HG03135 (cell line): ENCODE measurements around the gene AFDN.
"Not testable (repeated sequence)": the region's sequence is repeated elsewhere in the genome, so short reads cannot be mapped to it uniquely, and the experiment has no call there.

Experiments used
- ATAC-seq: cut with Tn5 transposase; IDR thresholded peaks from one replicate; pipeline ENCODE4 v1.9.1; 2021; ENCODE audit warnings: mild to moderate bottlenecking, moderate library complexity; ENCODE audit not compliant: unreplicated experiment

The AFDN gene

DNA sequence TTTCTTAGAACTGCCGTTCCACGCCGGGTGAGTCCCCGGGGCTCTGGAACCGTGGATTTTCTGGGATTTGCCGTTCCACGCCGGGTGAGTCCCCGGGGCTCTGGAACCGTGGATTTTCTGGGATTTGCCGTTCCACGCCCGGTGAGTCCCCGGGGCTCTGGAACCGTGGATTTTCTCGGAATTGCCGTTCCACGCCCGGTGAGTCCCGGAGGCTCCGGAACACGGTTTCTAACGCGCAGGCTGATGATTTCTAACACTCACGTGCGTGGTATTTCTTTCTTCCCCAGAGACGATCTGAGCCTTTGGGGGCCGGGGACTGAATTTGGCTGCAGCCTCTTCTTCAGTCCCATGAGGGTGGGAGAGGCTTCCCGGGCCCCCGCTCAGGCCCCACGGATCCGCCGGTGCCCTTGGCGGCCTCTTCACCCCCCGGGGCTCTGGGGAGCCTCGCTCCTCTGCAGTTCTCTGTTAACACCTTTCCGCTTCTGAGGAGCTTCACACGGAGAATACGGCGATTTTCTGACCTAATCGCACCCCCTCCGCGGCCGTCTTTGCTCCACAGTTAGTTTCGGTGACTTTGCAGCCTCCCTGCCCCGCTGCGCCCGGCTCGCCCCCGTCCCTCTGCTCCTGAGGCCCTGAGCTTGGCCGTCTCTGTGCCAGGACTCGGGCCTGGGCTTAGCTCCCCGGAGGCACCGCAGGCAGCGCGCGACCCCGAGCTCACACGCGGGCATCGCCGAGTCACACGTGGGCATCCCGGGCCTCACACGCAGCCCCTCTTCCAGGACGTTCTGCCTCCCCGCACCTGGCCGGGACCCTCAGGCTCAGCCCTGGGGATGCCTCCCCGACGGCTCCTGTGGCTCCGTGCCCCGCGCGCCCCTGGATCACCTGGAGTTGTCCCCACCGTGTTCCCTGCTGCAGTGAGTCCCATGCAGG, 163.6 kb downstream of the AFDN start:
- no peak for ATAC-seq

DNA sequence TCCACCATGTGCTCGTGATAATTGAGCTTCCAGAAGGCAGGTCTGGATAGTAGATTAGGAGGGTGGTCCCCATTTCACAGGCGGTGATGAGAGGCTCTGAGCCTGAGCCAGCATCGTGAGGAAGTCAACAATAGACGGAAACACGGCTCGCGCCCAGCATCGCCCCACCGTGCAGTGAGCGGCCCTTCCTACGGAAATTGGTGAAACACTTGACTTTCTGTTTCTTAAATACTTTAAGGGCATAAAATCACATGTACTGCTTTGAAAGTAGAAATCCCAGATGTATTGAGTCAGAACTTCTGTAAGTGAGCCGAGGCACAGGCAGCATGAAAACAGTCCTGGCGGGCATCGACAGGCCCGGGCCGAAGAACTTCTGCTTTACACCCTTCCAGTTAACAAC, 166.5 kb downstream of the AFDN start:
- ATAC-seq: no peak

DNA sequence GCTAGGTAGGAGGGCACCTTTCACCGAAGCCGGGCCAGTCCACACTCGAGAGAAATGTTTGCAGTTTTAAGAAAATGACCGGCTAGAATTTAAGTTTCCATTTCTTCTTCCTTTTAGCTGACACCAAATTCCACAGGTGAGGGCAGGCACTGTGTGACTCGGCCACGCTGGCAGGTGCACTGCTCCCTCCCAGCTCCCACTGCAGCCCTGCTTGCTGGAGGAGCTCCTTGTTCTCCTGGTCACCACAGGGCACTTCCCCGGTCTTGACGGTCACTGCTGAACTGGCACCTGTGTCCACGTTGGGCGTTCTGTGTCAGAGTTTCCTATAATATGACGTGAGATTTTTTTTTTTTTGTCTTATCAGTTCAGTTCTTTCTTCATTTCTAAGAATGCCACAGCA, 167.1 kb downstream of the AFDN start:
- no peak for ATAC-seq

DNA sequence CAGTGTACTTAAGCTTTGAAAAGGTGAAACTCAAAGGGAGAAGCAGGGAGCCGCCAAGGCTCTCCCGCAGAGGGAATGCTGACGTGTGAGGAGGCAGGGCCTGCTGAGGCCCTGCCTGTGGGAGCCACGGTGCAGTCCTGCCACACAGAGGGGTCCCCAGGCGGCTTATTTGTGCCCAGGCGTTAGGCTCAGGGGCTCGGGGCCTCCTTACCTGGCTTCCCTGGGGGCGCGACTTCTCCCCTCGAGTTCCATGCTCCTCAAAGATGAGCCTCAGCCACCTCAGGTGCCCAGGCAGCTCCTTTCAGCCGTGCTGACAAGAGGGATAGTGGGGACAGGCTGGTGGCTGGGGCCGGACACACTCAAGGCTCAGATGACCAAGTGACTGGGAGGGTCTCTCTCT, 168.6 kb downstream of the AFDN start:
- ATAC-seq: no peak

DNA sequence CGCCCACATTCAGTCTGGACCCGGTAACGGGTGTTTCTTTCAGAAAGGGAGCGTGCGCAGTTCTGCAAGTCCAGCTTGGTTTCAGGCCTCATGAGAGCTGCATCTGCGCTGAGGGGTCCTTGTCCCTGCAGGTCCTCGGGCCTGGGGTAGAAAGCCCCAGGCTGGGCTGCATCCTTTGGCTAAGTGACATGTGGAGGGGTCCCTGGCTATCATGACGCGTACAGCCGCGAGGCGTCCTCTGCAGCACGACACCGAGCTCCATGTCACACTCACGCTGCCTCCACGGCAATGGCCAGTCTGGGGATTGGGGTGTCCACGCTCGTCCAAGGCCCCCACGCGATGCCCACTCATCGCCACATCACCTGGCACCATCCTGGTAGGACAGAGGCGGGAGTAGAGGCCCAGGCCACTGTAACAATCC, 169.0 kb downstream of the AFDN start:
- no peak for ATAC-seq

GRCh38 chr6:167996424-167997199, 169.9 kb downstream of the AFDN start:
- no peak for ATAC-seq

DNA sequence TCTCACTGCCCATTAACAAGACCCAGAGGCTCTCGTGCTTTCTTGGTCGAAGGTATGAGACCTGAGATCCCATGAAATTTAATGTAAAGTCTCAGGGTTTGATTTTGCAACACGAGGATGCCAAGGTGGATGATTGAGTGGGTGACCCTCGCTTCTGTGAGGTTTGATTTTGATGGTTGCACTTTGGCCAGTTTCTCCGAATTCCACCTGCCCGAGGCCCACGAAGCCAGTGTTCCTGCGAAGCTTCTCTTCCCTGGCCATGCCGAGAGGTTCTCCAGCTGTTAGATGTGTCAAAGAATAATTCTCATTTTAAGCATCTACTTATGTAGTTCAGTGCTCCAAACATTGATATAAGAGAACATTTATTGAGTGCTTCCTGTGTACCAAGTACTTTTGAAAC, 170.9 kb downstream of the AFDN start, which contains the start of gene KIF25:
Gene KIF25, plus strand, starts transcription at position 30 of the 400 bp plus-strand sequence. CDS start 31,915 bp downstream, outside the sequence.
- ATAC-seq: no peak

DNA sequence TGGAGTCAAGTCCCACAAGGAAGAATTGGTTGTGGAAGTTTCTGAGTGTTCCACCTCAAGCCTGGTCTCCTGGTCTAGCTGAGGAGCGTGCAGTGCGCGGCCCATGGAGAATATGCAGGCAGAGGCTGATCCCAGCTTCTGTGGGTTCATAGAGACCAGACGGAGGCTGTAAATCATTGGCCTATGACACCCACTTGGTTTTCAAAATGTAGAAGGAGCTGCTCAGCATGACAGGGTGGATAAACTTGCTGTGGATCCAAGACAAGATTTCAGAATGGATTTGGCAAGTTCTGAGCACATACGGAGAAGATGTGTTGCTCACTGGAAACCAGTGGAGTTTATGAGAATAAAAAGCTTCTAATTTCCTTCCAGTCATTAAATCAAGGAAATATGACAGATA, 171.5 kb downstream of the AFDN start:
- no peak for ATAC-seq

GRCh38 chr6:168000198-168001028, 173.7 kb downstream of the AFDN start:
- no peak for ATAC-seq

DNA sequence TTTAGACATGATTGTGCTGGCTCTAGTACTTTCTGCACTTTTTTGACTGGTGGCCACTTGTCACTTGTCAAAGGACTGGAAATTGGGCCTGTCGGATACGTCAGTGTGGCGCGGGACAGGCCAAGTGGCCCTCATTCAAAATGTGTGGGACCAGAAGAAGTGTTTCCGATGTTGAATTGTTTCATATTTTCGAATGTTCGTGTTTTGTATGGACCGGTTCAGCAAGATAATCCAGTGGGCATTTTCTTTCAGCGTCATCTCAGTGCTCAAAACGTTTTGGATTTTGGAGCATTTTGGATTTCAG, 174.3 kb downstream of the AFDN start:
- no peak for ATAC-seq

- not testable (repeated sequence) for ATAC-seq
Measured at GRCh38 chr6:168001514-168001913, 174.8 kb downstream of the AFDN start.

- ATAC-seq: no peak
Measured at GRCh38 chr6:168002804-168003203, 176.1 kb downstream of the AFDN start.

DNA sequence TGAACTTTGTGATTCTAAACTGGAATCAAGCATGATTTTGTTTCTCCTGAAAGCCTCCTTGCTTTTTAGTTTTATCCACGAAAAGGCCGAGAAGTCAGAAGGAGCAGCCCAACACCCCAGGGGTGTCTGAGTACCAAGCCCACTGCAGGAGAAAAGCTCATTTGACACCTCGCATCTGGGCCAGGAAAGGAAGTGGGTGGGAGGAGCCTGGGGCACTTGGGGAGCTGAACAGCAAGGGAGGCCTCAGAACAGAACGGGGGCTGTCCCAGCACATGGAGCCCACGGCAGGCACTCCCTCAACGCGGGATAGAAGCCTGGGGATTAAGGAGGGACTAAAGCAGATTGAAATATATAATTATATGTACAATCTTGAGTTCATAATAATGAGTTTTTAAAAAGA, 177.3 kb downstream of the AFDN start:
- ATAC-seq: no peak

DNA sequence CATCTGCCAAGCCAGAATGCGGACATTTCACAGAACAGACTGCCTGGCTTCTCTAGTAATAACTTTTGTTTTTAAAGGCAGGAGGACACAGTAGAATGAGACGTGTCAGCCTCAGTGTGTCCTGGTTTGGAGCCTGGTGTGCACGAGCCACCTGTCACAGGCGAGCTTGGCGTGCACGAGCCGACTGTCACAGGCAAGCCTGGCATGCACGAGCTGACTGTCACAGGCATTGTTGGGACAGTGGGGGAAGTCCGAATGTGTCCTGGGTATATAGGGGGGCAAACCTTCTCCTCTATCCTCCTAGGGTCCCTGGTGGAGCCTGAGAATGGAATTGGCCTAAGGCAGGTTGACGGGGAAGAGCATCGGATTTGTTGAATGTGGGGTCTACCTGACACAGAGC, 178.2 kb downstream of the AFDN start:
- no peak for ATAC-seq

DNA sequence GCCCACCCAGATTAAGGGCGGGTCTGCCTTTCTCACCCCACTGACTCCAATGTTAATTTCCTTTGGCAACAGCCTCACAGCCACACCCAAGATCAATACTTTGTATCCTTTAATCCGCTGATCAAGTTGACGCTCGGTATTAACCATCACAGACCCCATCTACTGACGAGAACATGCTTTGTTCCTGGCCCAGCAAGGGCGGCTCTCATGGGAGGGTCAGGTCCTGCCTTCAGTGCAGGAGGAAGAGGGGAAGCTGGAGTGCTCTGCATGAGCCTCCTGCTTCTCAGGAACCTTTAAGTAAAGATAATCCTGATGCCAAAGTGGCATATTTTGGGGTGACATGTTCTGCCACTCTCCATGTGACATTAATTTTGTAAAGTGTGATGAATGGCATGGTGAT, 179.1 kb downstream of the AFDN start:
- ATAC-seq: no peak

- no peak for ATAC-seq
Measured at GRCh38 chr6:168007592-168008338, 181.1 kb downstream of the AFDN start.

DNA sequence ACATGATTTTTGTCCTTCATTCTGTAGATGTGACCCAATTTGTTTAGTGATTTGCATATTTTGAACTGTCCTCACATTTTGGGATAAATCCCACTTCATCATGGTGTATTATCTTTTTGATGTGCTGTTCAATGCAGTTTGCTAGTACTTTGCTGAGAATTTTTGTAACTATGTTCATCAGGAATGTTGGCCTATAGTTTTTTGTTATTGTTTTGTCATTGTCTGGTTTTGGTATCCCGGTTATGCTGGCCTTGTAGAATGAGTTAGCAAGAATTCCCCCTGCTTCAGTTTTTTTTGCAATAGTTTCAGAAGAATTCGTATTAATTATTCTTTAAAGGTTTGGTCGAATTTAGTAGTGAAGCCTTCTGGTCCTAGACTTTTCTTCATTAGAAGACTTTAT, 182.6 kb downstream of the AFDN start:
- no peak for ATAC-seq

- ATAC-seq: no peak
Measured at GRCh38 chr6:168011291-168011690, 184.6 kb downstream of the AFDN start.

- ATAC-seq: no peak
Measured at GRCh38 chr6:168012431-168013249, 185.9 kb downstream of the AFDN start.
